IgD-negative memory B cell (primary cell): ENCODE measurements around the gene UBE2M. TPM values are rescaled to one million over a fixed set of nuclear protein-coding genes. Genes with fewer than 3 reads are reported as not detected.
"Not testable (repeated sequence)": the region's sequence is repeated elsewhere in the genome, so short reads cannot be mapped to it uniquely, and the experiment has no call there.

Source experiments
- H3K27ac Mint-ChIP-seq, 3 donors: one replicate each; pipeline ENCODE4 v1.8.0; 2020 to 2022; ENCODE audit warnings: mild to moderate bottlenecking in 3 of 3, mixed read lengths in 3 of 3, moderate library complexity in 1 of 3
- H3K27me3 Mint-ChIP-seq: one replicate; pipeline ENCODE4 v1.8.0; 2021; ENCODE audit warnings: mixed read lengths
- H3K36me3 Mint-ChIP-seq: one replicate; pipeline ENCODE4 v1.8.0; 2020; ENCODE audit warnings: mild to moderate bottlenecking, mixed read lengths
- H3K4me1 Mint-ChIP-seq, 3 donors: one replicate each; pipeline ENCODE4 v1.8.0; 2020 to 2022; ENCODE audit warnings: mixed read lengths in 3 of 3, mild to moderate bottlenecking in 1 of 3
- H3K4me3 Mint-ChIP-seq, 4 donors: one replicate each; pipeline ENCODE4 v1.8.0; 2020 to 2022; ENCODE audit warnings: mild to moderate bottlenecking in 4 of 4, mixed read lengths in 4 of 4, moderate library complexity in 3 of 4
- H3K9me3 Mint-ChIP-seq, 3 donors: one replicate each; pipeline ENCODE4 v1.8.0; 2020 to 2021; ENCODE audit warnings: mixed read lengths in 3 of 3, mild to moderate bottlenecking in 1 of 3
- polyA plus RNA-seq: library from polyadenylated mRNA; unstranded; fragments of 300-500 nt; fragmentation: Illumina TruSeq; gene quantifications from one replicate; pipeline ENCODE4 v1.2.3, GENCODE V29; 2021

UBE2M gene
- polyA plus RNA-seq, 1 donor from 2014 or later = 10.0 TPM

- peaks cover 4% of the 10 kb centered on the region for H3K36me3 Mint-ChIP-seq
- peak overlapping the region; percentile 97 to 98 (median 97) for H3K27ac Mint-ChIP-seq
- H3K27me3 Mint-ChIP-seq = peaks cover 2% of the 10 kb centered on the region
- peaks cover 0 to 2% (median 0%) of the 10 kb centered on the region in 3 donors for H3K9me3 Mint-ChIP-seq
- peaks cover 22 to 28% (median 23%) of the 10 kb centered on the region in 3 donors for H3K4me1 Mint-ChIP-seq
- peak overlapping the region; percentile 95 to 99 (median 98) for H3K4me3 Mint-ChIP-seq
Observed at GRCh38 chr19:58519087-58519354, 39.4 kb downstream of the UBE2M start.

- peaks cover 4% of the 10 kb centered on the region for H3K36me3 Mint-ChIP-seq
- H3K27me3 Mint-ChIP-seq = peaks cover 2% of the 10 kb centered on the region
- peaks cover 23 to 28% (median 24%) of the 10 kb centered on the region in 3 donors for H3K4me1 Mint-ChIP-seq
- peak overlapping the region; percentile 95 to 99 (median 98) for H3K4me3 Mint-ChIP-seq
- peak overlapping the region; percentile 97 to 98 (median 97) for H3K27ac Mint-ChIP-seq
- peaks cover 0 to 2% (median 0%) of the 10 kb centered on the region in 3 donors for H3K9me3 Mint-ChIP-seq
Observed at GRCh38 chr19:58518256-58519086, 39.9 kb downstream of the UBE2M start.

GRCh38 chr19:58516964-58517833, 41.2 kb downstream of the UBE2M start:
- Mint-ChIP-seq H3K36me3 (peaks cover 4% of the 10 kb centered on the region), H3K27me3 (peaks cover 2% of the 10 kb centered on the region), H3K4me1 (peaks cover 23 to 28% (median 24%) of the 10 kb centered on the region in 3 donors), H3K27ac (peak overlapping the region in 1 of 3 donors; percentile 97), H3K4me3 (peak overlapping the region in 2 of 4 donors; percentile 21 to 99), H3K9me3 (no peaks in the 10 kb centered on the region)

- H3K4me3 Mint-ChIP-seq = peak overlapping the region in 2 of 4 donors; percentile 5 to 84
Observed at GRCh38 chr19:58516246-58516836, 42.1 kb downstream of the UBE2M start.

GRCh38 chr19:58515259-58515658, 43.2 kb downstream of the UBE2M start:
- Mint-ChIP-seq H3K27me3 (peaks cover 2% of the 10 kb centered on the region), H3K27ac (peak overlapping the region in 2 of 3 donors; percentile 35 to 67), H3K4me1 (peaks cover 20 to 30% (median 21%) of the 10 kb centered on the region in 3 donors), H3K4me3 (peak overlapping the region in 3 of 4 donors; percentile 12 to 84 (median 73)), H3K9me3 (no peaks in the 10 kb centered on the region), H3K36me3 (peaks cover 6% of the 10 kb centered on the region)

More at GRCh38 chr19:58516246-58516836, 42.1 kb downstream of the UBE2M start:
- no peak overlapping the region for H3K27ac Mint-ChIP-seq
- H3K4me1 Mint-ChIP-seq = peaks cover 23 to 30% (median 24%) of the 10 kb centered on the region in 3 donors
- no peaks in the 10 kb centered on the region for H3K9me3 Mint-ChIP-seq
- H3K36me3 Mint-ChIP-seq = peaks cover 6% of the 10 kb centered on the region
- peaks cover 2% of the 10 kb centered on the region for H3K27me3 Mint-ChIP-seq

- Mint-ChIP-seq H3K4me1 (peaks cover 14 to 26% (median 19%) of the 10 kb centered on the region in 3 donors), H3K4me3 (peak overlapping the region; percentile 38 to 89 (median 76)), H3K9me3 (no peaks in the 10 kb centered on the region), H3K27ac (peak overlapping the region in 2 of 3 donors; percentile 35 to 53), H3K36me3 (peaks cover 6% of the 10 kb centered on the region), H3K27me3 (peaks cover 2% of the 10 kb centered on the region)
Observed at GRCh38 chr19:58514564-58515022, 43.8 kb downstream of the UBE2M start.

GRCh38 chr19:58513694-58514563, 44.5 kb downstream of the UBE2M start:
- H3K4me3 Mint-ChIP-seq = peak overlapping the region; percentile 65 to 89 (median 78)
- H3K27ac Mint-ChIP-seq = peak overlapping the region in 1 of 3 donors; percentile 76
- H3K4me1 Mint-ChIP-seq = peaks cover 9 to 20% (median 16%) of the 10 kb centered on the region in 3 donors
- H3K27me3 Mint-ChIP-seq = peaks cover 1% of the 10 kb centered on the region
- H3K36me3 Mint-ChIP-seq = peaks cover 6% of the 10 kb centered on the region
- no peaks in the 10 kb centered on the region for H3K9me3 Mint-ChIP-seq

- Mint-ChIP-seq H3K36me3 (peaks cover 6% of the 10 kb centered on the region), H3K4me3 (peak overlapping the region in 2 of 4 donors; percentile 12 to 70), H3K4me1 (peaks cover 4 to 15% (median 9%) of the 10 kb centered on the region in 3 donors), H3K9me3 (no peaks in the 10 kb centered on the region), H3K27me3 (no peaks in the 10 kb centered on the region), H3K27ac (peak overlapping the region in 1 of 3 donors; percentile 76)
Observed at GRCh38 chr19:58513213-58513693, 45.2 kb downstream of the UBE2M start.

GRCh38 chr19:58511353-58512208, 46.8 kb downstream of the UBE2M start, which contains the start of gene SLC27A5:
SLC27A5 (minus strand) TSS chr19:58511992; CDS start chr19:58511955, 37 bp downstream.
- no peak within 1 kb of the TSS for H3K27ac Mint-ChIP-seq
- H3K4me3 Mint-ChIP-seq = peak within 1 kb of the TSS in 1 of 4 donors; percentile 51
- H3K4me1 Mint-ChIP-seq = peaks cover 4 to 13% (median 6%) of the 10 kb centered on the region in 3 donors
- H3K36me3 Mint-ChIP-seq = peaks cover 6% of the 10 kb centered on the region
- no peaks in the 10 kb centered on the region for H3K27me3 Mint-ChIP-seq
- peaks cover 0 to 8% (median 6%) of the 10 kb centered on the region in 3 donors for H3K9me3 Mint-ChIP-seq

GRCh38 chr19:58510084-58510862, 48.1 kb downstream of the UBE2M start:
- peaks cover 6% of the 10 kb centered on the region for H3K36me3 Mint-ChIP-seq
- peaks cover 1 to 8% (median 6%) of the 10 kb centered on the region in 3 donors for H3K9me3 Mint-ChIP-seq
- H3K4me3 Mint-ChIP-seq = no peak overlapping the region
- peaks cover 0 to 7% (median 4%) of the 10 kb centered on the region in 3 donors for H3K4me1 Mint-ChIP-seq
- H3K27ac Mint-ChIP-seq = peak overlapping the region; percentile 63 to 88 (median 73)
- H3K27me3 Mint-ChIP-seq = no peaks in the 10 kb centered on the region

GRCh38 chr19:58509731-58510083, 48.7 kb downstream of the UBE2M start:
- peaks cover 0 to 5% (median 4%) of the 10 kb centered on the region in 3 donors for H3K4me1 Mint-ChIP-seq
- H3K4me3 Mint-ChIP-seq = no peak overlapping the region
- H3K36me3 Mint-ChIP-seq = peaks cover 3% of the 10 kb centered on the region
- H3K27me3 Mint-ChIP-seq = no peaks in the 10 kb centered on the region
- no peak overlapping the region for H3K27ac Mint-ChIP-seq
- H3K9me3 Mint-ChIP-seq = peaks cover 1 to 8% (median 6%) of the 10 kb centered on the region in 3 donors

- H3K27ac Mint-ChIP-seq = peak overlapping the region in 1 of 3 donors; percentile 9
- H3K4me1 Mint-ChIP-seq, H3K27me3 Mint-ChIP-seq, H3K4me3 Mint-ChIP-seq, H3K36me3 Mint-ChIP-seq, H3K9me3 Mint-ChIP-seq: not testable (repeated sequence)
Observed at GRCh38 chr19:58507602-58508223, 50.7 kb downstream of the UBE2M start.
